ENCODE results near the gene EIF5A.

DNA sequence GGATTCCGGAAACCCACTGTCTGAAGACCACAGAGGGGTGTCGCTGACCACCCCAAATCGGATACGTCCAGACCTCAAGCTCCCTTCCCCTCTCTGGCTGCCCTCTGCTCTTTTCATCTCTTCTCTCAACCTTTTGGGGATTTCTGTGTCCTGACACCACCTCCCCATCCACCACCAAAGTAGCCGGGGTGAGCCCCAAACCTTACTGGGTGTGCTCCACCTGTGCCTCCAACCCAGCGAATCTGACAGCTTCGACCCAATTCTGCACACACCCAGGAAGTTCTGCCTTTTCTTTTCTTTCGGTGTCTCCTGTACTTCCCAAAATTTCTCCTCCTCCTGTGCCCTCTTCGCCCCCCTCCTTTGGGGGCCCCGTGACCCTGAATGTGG is 45.1 kb downstream of the EIF5A start:
- TF ChIP-seq, protein P1, sequence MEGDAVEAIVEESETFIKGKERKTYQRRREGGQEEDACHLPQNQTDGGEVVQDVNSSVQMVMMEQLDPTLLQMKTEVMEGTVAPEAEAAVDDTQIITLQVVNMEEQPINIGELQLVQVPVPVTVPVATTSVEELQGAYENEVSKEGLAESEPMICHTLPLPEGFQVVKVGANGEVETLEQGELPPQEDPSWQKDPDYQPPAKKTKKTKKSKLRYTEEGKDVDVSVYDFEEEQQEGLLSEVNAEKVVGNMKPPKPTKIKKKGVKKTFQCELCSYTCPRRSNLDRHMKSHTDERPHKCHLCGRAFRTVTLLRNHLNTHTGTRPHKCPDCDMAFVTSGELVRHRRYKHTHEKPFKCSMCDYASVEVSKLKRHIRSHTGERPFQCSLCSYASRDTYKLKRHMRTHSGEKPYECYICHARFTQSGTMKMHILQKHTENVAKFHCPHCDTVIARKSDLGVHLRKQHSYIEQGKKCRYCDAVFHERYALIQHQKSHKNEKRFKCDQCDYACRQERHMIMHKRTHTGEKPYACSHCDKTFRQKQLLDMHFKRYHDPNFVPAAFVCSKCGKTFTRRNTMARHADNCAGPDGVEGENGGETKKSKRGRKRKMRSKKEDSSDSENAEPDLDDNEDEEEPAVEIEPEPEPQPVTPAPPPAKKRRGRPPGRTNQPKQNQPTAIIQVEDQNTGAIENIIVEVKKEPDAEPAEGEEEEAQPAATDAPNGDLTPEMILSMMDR (IDR thresholded peaks at IDR 0.05 in 2 of 3, conservative IDR thresholded peaks at IDR 0.05 in 1 of 3; ENCODE audit: insufficient read depth in 2 of 3, low read depth in 1 of 3, low read length in 3 of 3): peak in 1 of 3 experiments; percentile 55; a peak in 2 of 6 replicates
- TF ChIP-seq PHF8 (IDR thresholded peaks at IDR 0.05; ENCODE audit: borderline replicate concordance, low read length) (no peak), SP1 (CRISPR knock-in tag; IDR thresholded peaks at IDR 0.05) (no peak), CEBPB (tag; IDR thresholded peaks at IDR 0.05) (no peak), CBX2 (IDR thresholded peaks at IDR 0.05; ENCODE audit: insufficient read depth, low read length, poor library complexity, severe bottlenecking) (no peak), TAF1 (IDR thresholded peaks at IDR 0.05; ENCODE audit: control insufficient read depth, extremely low read depth, insufficient read depth, low read length, severe bottlenecking) (no peak), GABPB2 (CRISPR knock-in tag; conservative IDR thresholded peaks at IDR 0.05) (no peak), GABPB1 (CRISPR knock-in tag; IDR thresholded peaks at IDR 0.05) (no peak), KDM1A (IDR thresholded peaks at IDR 0.05) (no peak), AFF1 (IDR thresholded peaks at IDR 0.05; ENCODE audit: low read depth in 1 of 2, partially characterized antibody in 2 of 2) (no peak), MED1 (CRISPR knock-in tag; IDR thresholded peaks at IDR 0.05; ENCODE audit: borderline replicate concordance) (no peak), CBFA2T3 (IDR thresholded peaks at IDR 0.05) (no peak)
- TF ChIP-seq, protein P2, sequence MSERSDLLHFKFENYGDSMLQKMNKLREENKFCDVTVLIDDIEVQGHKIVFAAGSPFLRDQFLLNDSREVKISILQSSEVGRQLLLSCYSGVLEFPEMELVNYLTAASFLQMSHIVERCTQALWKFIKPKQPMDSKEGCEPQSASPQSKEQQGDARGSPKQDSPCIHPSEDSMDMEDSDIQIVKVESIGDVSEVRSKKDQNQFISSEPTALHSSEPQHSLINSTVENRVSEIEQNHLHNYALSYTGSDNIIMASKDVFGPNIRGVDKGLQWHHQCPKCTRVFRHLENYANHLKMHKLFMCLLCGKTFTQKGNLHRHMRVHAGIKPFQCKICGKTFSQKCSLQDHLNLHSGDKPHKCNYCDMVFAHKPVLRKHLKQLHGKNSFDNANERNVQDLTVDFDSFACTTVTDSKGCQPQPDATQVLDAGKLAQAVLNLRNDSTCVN (CRISPR knock-in tag; IDR thresholded peaks at IDR 0.05): no peak
- TF ChIP-seq, protein P3, sequence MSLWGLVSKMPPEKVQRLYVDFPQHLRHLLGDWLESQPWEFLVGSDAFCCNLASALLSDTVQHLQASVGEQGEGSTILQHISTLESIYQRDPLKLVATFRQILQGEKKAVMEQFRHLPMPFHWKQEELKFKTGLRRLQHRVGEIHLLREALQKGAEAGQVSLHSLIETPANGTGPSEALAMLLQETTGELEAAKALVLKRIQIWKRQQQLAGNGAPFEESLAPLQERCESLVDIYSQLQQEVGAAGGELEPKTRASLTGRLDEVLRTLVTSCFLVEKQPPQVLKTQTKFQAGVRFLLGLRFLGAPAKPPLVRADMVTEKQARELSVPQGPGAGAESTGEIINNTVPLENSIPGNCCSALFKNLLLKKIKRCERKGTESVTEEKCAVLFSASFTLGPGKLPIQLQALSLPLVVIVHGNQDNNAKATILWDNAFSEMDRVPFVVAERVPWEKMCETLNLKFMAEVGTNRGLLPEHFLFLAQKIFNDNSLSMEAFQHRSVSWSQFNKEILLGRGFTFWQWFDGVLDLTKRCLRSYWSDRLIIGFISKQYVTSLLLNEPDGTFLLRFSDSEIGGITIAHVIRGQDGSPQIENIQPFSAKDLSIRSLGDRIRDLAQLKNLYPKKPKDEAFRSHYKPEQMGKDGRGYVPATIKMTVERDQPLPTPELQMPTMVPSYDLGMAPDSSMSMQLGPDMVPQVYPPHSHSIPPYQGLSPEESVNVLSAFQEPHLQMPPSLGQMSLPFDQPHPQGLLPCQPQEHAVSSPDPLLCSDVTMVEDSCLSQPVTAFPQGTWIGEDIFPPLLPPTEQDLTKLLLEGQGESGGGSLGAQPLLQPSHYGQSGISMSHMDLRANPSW (CRISPR knock-in tag; IDR thresholded peaks at IDR 0.05): no peak
